Brain microvascular endothelial cell (primary cell): Measurements from ENCODE around the gene ITCH.
"Not testable (repeated sequence)": the region's sequence is repeated elsewhere in the genome, so short reads cannot be mapped to it uniquely, and the experiment has no call there.

ENCODE experiments used
- DNase-seq: peaks from one replicate; pipeline ENCODE4 v3.0.0-alpha.2; 2020
- H3K27ac ChIP-seq: fragments of 250-450 bp; sonication (Bioruptor Pico); 2 replicates; pipeline ENCODE4 v1.5.1; 2020; ENCODE audit warnings: mild to moderate bottlenecking, moderate library complexity
- H3K27me3 ChIP-seq: fragments of 250-450 bp; sonication (Bioruptor Pico); replicated peaks from 2 replicates; pipeline ENCODE4 v1.5.1; 2020; ENCODE audit warnings: mild to moderate bottlenecking
- H3K36me3 ChIP-seq: fragments of 250-450 bp; sonication (Bioruptor Pico); replicated peaks from 2 replicates; pipeline ENCODE4 v1.5.1; 2020; ENCODE audit warnings: mild to moderate bottlenecking
- H3K4me3 ChIP-seq: 2 replicates; pipeline ENCODE4 v1.5.1; 2011; ENCODE audit warnings: low read depth, mild to moderate bottlenecking, control low read depth, low read length, moderate library complexity
- CTCF ChIP-seq: IDR thresholded peaks from 2 replicates; pipeline ENCODE4 v1.5.1; 2011; ENCODE audit warnings: low read depth, mild to moderate bottlenecking, moderate library complexity, low read length, control low read depth, inconsistent platforms; ENCODE audit errors: missing control alignments
- in situ Hi-C: cut with HindIII; loops from 2 replicates; pipeline ENCODE4 v1.10.0; 2017; ENCODE audit warnings: low sequenced_read_pairs, low pct_ligation_motif_present

Gene ITCH

GRCh38 chr20:34401741-34402455, 38.8 kb downstream of the ITCH start:
- H3K4me3 ChIP-seq = no peak overlapping the region
- in situ Hi-C loops = no loop called here
- no peaks in the 10 kb centered on the region for H3K27me3 ChIP-seq
- DNase-seq = no peak
- no peak for TF ChIP-seq CTCF
- H3K36me3 ChIP-seq = peaks cover 16% of the 10 kb centered on the region
- peak overlapping the region; percentile 68 for H3K27ac ChIP-seq

- Histone ChIP-seq H3K27ac (no peak overlapping the region), H3K4me3 (no peak overlapping the region), H3K27me3 (no peaks in the 10 kb centered on the region), H3K36me3 (peaks cover 11% of the 10 kb centered on the region)
- DNase-seq = no peak
- no peak for TF ChIP-seq CTCF
- in situ Hi-C loops = no loop called here
Observed at GRCh38 chr20:34402461-34402860, 39.4 kb downstream of the ITCH start.

- in situ Hi-C loops = no loop called here
- DNase-seq = no peak
Observed at GRCh38 chr20:34403063-34403827, 40.2 kb downstream of the ITCH start.

DNA sequence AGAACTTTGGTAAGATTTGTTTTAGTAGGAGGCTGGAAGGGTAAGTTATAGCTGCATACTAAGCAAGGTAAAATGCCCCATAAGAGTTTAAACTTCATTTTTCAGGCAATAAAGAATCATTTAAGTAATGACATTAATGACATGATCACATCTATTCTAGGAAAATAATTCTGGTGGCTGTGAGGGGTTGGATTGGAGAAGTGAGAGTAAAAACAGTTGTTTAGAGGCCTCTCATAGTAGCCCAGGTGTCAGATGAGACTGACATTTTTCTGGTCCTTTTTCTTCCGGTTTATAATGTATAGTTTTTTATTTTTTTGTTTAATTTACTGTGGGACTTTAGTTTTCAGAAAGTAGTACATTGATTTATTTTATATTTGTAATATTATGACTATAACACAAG, 40.8 kb downstream of the ITCH start:
- Histone ChIP-seq H3K27ac (no peak overlapping the region), H3K4me3 (no peak overlapping the region), H3K27me3 (no peaks in the 10 kb centered on the region), H3K36me3 (peaks cover 3% of the 10 kb centered on the region)
- in situ Hi-C loops = no loop called here
- no peak for DNase-seq
- no peak for TF ChIP-seq CTCF

More at GRCh38 chr20:34403063-34403827, 40.2 kb downstream of the ITCH start:
- H3K4me3 ChIP-seq = no peak overlapping the region
- no peak for TF ChIP-seq CTCF
- H3K36me3 ChIP-seq = peaks cover 5% of the 10 kb centered on the region
- H3K27me3 ChIP-seq = no peaks in the 10 kb centered on the region
- H3K27ac ChIP-seq = no peak overlapping the region

- H3K27ac ChIP-seq = no peak overlapping the region
- in situ Hi-C loops = no loop called here
- peaks cover 9% of the 10 kb centered on the region for H3K36me3 ChIP-seq
- H3K4me3 ChIP-seq = no peak overlapping the region
- no peaks in the 10 kb centered on the region for H3K27me3 ChIP-seq
- TF ChIP-seq CTCF = no peak
- no peak for DNase-seq
Observed at GRCh38 chr20:34404803-34405202, 41.7 kb downstream of the ITCH start.

GRCh38 chr20:34405247-34405651, 42.2 kb downstream of the ITCH start:
- DNase-seq, H3K36me3 ChIP-seq, in situ Hi-C loops, H3K27ac ChIP-seq, H3K4me3 ChIP-seq, H3K27me3 ChIP-seq: not testable (repeated sequence)

- H3K27me3 ChIP-seq, in situ Hi-C loops, H3K27ac ChIP-seq, DNase-seq, H3K4me3 ChIP-seq: not testable (repeated sequence)
- peaks cover 14% of the 10 kb centered on the region for H3K36me3 ChIP-seq
Observed at GRCh38 chr20:34405942-34406341, 42.9 kb downstream of the ITCH start.
